HepG2 (cell line): ENCODE results near the gene DENND1C. TPM values are rescaled to one million over a fixed set of nuclear protein-coding genes. Genes with fewer than 3 reads are reported as not detected.
A peak's percentile ranks its signal among the peaks of the same experiment; 100 is the strongest.

Experiments used
- ARID2 ChIP-seq: sonication (generic); formaldehyde crosslinking; IDR thresholded peaks from 2 replicates; pipeline ENCODE4 v1.8.1; 2022; ENCODE audit warnings: mild to moderate bottlenecking, missing genetic modification reagents, borderline replicate concordance
- ARNTL ChIP-seq: sonication (generic); formaldehyde crosslinking; IDR thresholded peaks from 2 replicates; pipeline ENCODE4 v1.4.0; 2020; ENCODE audit warnings: mild to moderate bottlenecking, missing genetic modification reagents
- ATRX ChIP-seq: sonication (generic); formaldehyde crosslinking; IDR thresholded peaks from 2 replicates; pipeline ENCODE4 v1.4.0; 2020; ENCODE audit warnings: missing genetic modification reagents, borderline replicate concordance
- BHLHE40 ChIP-seq: IDR thresholded peaks from 2 replicates; pipeline ENCODE4 v1.6.1; 2011; ENCODE audit warnings: low read length, improper control_type of control experiment
- CHCHD3 ChIP-seq: sonication (generic); formaldehyde crosslinking; IDR thresholded peaks from 2 replicates; pipeline ENCODE4 v1.8.0; 2022; ENCODE audit warnings: mild to moderate bottlenecking, missing genetic modification reagents, moderate library complexity
- CSRNP2 ChIP-seq: sonication (generic); formaldehyde crosslinking; conservative IDR thresholded peaks from 2 replicates; pipeline ENCODE4 v1.8.0; 2022; ENCODE audit warnings: low read depth, missing genetic modification reagents
- EP300 ChIP-seq, 3 experiments: sonication (generic) in 1 of 3; formaldehyde crosslinking in 1 of 3; IDR thresholded peaks; 2 replicates each; pipeline versions ENCODE4 v1.5.1 to v1.6.1; 2011 to 2020; ENCODE audit warnings: low read depth in 2 of 3, low read length in 2 of 3, borderline replicate concordance in 1 of 3, improper control_type of control experiment in 1 of 3, mild to moderate bottlenecking in 1 of 3, missing genetic modification reagents in 1 of 3, moderate library complexity in 1 of 3
- JUND ChIP-seq: sonication (generic); formaldehyde crosslinking; IDR thresholded peaks from 2 replicates; pipeline ENCODE4 v1.8.0; 2022; ENCODE audit warnings: mild to moderate bottlenecking, missing genetic modification reagents
- MEIS2 ChIP-seq: sonication (generic); formaldehyde crosslinking; IDR thresholded peaks from 2 replicates; pipeline ENCODE4 v1.9.0; 2021; ENCODE audit warnings: mild to moderate bottlenecking, missing genetic modification reagents
- NR2F1 ChIP-seq, 2 experiments: fragments of 450-650 bp in 1 of 2; formaldehyde crosslinking in 1 of 2; IDR thresholded peaks; 2 replicates each; pipeline versions ENCODE4 v1.5.0 to v1.6.1; 2016 to 2020; ENCODE audit warnings: mild to moderate bottlenecking in 1 of 2, missing compliant biosample characterization in 1 of 2, missing genetic modification reagents in 1 of 2, moderate library complexity in 1 of 2
- PHF20 ChIP-seq: sonication (generic); formaldehyde crosslinking; IDR thresholded peaks from 2 replicates; pipeline ENCODE4 v1.5.0; 2020; ENCODE audit warnings: mild to moderate bottlenecking, missing genetic modification reagents
- PRDM10 ChIP-seq: sonication (generic); formaldehyde crosslinking; IDR thresholded peaks from 2 replicates; pipeline ENCODE4 v1.4.0; 2020; ENCODE audit warnings: low read depth, missing genetic modification reagents
- RBM39 ChIP-seq: fragments of 200-400 bp; formaldehyde crosslinking; IDR thresholded peaks from one replicate; pipeline ENCODE4 v1.6.1; 2018; ENCODE audit warnings: antibody characterized with exemption, mild to moderate bottlenecking, low read depth, low read length; ENCODE audit not compliant: poor library complexity, severe bottlenecking
- REXO4 ChIP-seq: sonication (generic); formaldehyde crosslinking; IDR thresholded peaks from 2 replicates; pipeline ENCODE4 v1.8.0; 2022; ENCODE audit warnings: missing genetic modification reagents, mild to moderate bottlenecking, borderline replicate concordance
- RORA ChIP-seq: sonication (generic); formaldehyde crosslinking; IDR thresholded peaks from 2 replicates; pipeline ENCODE4 v1.5.0; 2020; ENCODE audit warnings: mild to moderate bottlenecking, missing genetic modification reagents, moderate library complexity
- SNRNP70 ChIP-seq: fragments of 200-400 bp; formaldehyde crosslinking; IDR thresholded peaks from 2 replicates; pipeline ENCODE4 v1.6.1; 2017; ENCODE audit warnings: mild to moderate bottlenecking, low read depth, low read length, moderate library complexity
- ZMYM4 ChIP-seq: sonication (generic); formaldehyde crosslinking; IDR thresholded peaks from 2 replicates; pipeline ENCODE4 v1.8.1; 2023; ENCODE audit warnings: mild to moderate bottlenecking, missing genetic modification reagents
- ZNF33B ChIP-seq: sonication (generic); formaldehyde crosslinking; IDR thresholded peaks from 2 replicates; pipeline ENCODE4 v1.5.1; 2020; ENCODE audit warnings: mild to moderate bottlenecking, missing genetic modification reagents
- ZNF619 ChIP-seq: sonication (generic); formaldehyde crosslinking; IDR thresholded peaks from 2 replicates; pipeline ENCODE4 v1.4.0; 2020; ENCODE audit warnings: mild to moderate bottlenecking, missing genetic modification reagents
- ZNF83 ChIP-seq: sonication (generic); formaldehyde crosslinking; IDR thresholded peaks from 2 replicates; pipeline ENCODE4 v1.4.0; 2020; ENCODE audit warnings: missing genetic modification reagents, mild to moderate bottlenecking, borderline replicate concordance
- ZNF883 ChIP-seq: sonication (generic); formaldehyde crosslinking; IDR thresholded peaks from 2 replicates; pipeline ENCODE4 v1.5.1; 2020; ENCODE audit warnings: mild to moderate bottlenecking, missing genetic modification reagents; ENCODE audit errors: not compliant biosample characterization
- ZNF891 ChIP-seq: sonication (generic); formaldehyde crosslinking; IDR thresholded peaks from 2 replicates; pipeline ENCODE4 v1.5.0; 2020; ENCODE audit warnings: mild to moderate bottlenecking, missing genetic modification reagents
- ZSCAN29 ChIP-seq: sonication (generic); formaldehyde crosslinking; conservative IDR thresholded peaks from 2 replicates; pipeline ENCODE4 v1.4.0; 2020; ENCODE audit warnings: mild to moderate bottlenecking, missing genetic modification reagents
- polyA plus RNA-seq, 8 experiments: library from polyadenylated mRNA; depleted of rRNA in 3 of 8; stranded (reverse) in 7 of 8; unstranded in 1 of 8; fragments of >200 nt; fragmentation: Illumina TruSeq in 4 of 8; extraction: Trizol in 4 of 8; gene quantifications; 2 replicates each; pipeline versions ENCODE4 v1.2.1 to v1.2.3, GENCODE V29; 2011 to 2016; ENCODE audit warnings: low read depth in 4 of 8, missing spikeins in 1 of 8, mixed read lengths in 1 of 8; ENCODE audit not compliant: insufficient read depth in 1 of 8
- total RNA-seq, 5 experiments: library from RNA; depleted of rRNA; stranded (reverse); fragments of >200 nt; fragmentation: Illumina TruSeq; extraction: Trizol; gene quantifications; 2 replicates each; pipeline ENCODE4 v1.2.3, GENCODE V29; 2016; ENCODE audit warnings: low read depth in 1 of 5

Gene DENND1C
- total and polyA plus RNA-seq, 2 of the 13 experiments (the other 11 are each of a cell fraction or from before 2014, with no cell fraction given), result 0.04 to 0.73 TPM

DNA sequence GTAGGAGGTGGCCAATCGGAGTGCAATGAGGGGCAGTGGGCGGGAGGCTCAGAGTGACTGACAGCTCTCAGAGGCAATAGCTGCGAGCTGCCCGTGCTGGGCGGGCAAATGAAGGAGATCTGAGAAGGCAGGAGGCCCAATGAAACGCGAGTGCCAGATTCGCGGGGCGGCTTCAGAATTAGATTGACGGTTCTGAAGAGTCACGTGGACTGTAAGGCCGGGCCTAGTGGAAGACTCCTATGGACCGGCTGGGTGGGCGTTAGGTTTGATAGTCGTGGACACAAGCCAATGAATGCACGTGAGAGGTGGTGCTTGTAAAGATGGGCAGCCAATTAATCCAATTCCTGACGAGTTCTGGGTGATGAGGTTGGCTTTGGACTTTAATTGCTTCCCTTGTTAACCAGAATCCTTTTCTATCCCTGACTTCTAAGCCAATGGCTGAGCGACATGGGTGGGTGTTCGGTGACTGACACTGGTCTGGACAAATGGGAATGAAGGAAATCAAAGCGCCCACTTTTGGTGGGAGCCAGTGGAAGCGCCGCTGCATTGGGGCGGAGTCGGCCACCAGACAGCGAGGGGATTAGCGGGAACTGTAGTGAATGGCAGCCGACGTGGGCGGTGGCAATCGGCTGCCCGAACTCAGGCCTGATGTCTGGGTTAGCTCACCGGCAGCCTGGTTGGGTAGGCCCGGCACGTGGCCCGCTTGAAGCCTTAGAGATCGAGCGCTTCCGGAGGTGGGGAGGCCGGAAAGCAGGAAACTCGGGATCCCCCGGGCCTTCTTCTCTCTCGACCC, 56.5 kb downstream of the DENND1C start (continued):
- no peak for TF ChIP-seq ZSCAN29 (CRISPR knock-in tag)
- TF ChIP-seq CHCHD3 (CRISPR knock-in tag), result no peak
- TF ChIP-seq MEIS2 (CRISPR knock-in tag), result 0 out of 2 replicates have a peak, but pooled peaks have one; percentile 37
- TF ChIP-seq SNRNP70, result no peak
- TF ChIP-seq NR2F1 (CRISPR knock-in tag; IDR thresholded peaks at IDR 0.05), result no peak
- peak; percentile 64; the same call in 1 of the 2 replicates for TF ChIP-seq ZNF33B (CRISPR knock-in tag)
- TF ChIP-seq PRDM10 (CRISPR knock-in tag), result 0 out of 2 replicates have a peak, but pooled peaks have one; percentile 18
- TF ChIP-seq ZNF891 (CRISPR knock-in tag), result peak; percentile 78; the same call in 1 of the 2 replicates
- peak; percentile 97 for TF ChIP-seq ARNTL
- TF ChIP-seq ZMYM4, result peak; percentile 47
- no peak for TF ChIP-seq ATRX (CRISPR knock-in tag)
- 0 out of 2 replicates have a peak, but pooled peaks have one; percentile 31 for TF ChIP-seq JUND (CRISPR knock-in tag)
- TF ChIP-seq BHLHE40, result peak; percentile 68
- TF ChIP-seq ZNF619, result no peak; the same call in 1 of the 2 replicates
- peak; percentile 32 for TF ChIP-seq RBM39
- TF ChIP-seq EP300 (IDR thresholded peaks at IDR 0.05; ENCODE audit: low read depth in 2 of 2, low read length in 2 of 2), result no peak
- no peak for TF ChIP-seq EP300 (CRISPR knock-in tag; IDR thresholded peaks at IDR 0.05; ENCODE audit: borderline replicate concordance)
- TF ChIP-seq ZNF883 (CRISPR knock-in tag), result no peak
- no peak for TF ChIP-seq REXO4 (CRISPR knock-in tag)
- TF ChIP-seq PHF20, result peak; percentile 34; the same call in 1 of the 2 replicates
- no peak for TF ChIP-seq CSRNP2
- no peak for TF ChIP-seq RORA (CRISPR knock-in tag)
- peak; percentile 81; the same call in 1 of the 2 replicates for TF ChIP-seq ZNF83 (CRISPR knock-in tag)
- TF ChIP-seq ARID2, result no peak
